ENCODE results near the gene NAIF1.

NAIF1 gene

DNA sequence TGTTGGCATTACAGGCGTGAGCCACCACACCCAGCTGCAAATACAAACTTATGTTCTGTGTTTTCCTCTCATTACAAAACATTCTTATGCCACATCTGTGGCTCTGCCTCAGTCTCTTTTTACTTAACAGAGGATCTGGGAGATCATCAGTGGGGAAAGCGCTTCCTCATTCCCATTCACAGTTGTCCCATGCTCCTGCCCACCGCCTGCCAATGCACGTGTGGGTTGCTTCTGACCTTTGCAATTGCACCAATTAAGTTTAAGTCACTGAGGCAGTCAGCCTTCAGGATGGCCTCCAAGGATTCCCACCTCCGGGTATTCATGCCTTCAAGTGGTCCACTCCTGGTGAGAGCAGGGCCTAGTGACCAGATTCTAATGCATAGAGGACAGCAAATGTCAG is 51.4 kb downstream of the NAIF1 start:
- no peak for DNase-seq
- intact Hi-C loops (cut with DNase I): no loop called here

Data from head of caudate nucleus (tissue), 42 donors.